ENCODE results near the gene C9orf152.

The C9orf152 gene

DNA sequence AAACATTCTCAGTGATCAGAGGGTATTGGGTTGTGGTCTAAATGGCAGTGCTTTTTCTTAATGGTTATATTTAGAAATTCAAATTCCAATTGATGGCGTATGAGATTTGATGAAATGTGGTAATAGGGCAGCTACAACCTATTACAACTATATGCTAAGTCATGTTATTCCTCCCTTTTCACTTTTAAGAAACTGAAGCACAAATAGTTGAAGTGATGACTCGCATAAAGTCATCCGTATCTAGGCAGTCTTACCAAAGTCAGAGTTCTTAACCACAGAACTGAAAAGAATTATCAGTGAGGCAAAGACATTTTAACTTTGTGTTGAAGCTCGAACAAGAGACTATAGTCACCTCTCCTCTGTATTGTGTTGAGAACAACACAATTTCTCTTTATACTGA lies 28.2 kb downstream of the C9orf152 start:
- no peak for DNase-seq

DNA sequence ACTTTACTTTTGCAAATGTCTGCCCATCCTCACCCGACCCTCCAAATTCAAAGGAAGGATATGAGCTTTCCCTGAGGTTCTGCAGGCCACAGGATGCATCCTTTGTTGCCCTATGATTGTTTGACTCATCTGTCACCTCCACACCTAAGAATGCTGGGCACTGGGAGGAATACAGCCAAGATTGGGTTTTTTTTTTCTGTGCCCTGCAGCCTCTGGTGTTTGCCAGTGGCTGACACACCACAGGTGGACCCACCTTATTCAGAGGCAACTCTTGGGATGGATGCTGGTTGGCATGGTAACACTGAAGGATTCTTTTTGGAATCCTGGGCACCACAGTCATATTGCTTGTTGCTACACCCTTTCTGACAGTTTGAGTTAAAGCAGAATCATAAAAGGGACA lies 29.7 kb downstream of the C9orf152 start:
- DNase-seq: no peak

DNA sequence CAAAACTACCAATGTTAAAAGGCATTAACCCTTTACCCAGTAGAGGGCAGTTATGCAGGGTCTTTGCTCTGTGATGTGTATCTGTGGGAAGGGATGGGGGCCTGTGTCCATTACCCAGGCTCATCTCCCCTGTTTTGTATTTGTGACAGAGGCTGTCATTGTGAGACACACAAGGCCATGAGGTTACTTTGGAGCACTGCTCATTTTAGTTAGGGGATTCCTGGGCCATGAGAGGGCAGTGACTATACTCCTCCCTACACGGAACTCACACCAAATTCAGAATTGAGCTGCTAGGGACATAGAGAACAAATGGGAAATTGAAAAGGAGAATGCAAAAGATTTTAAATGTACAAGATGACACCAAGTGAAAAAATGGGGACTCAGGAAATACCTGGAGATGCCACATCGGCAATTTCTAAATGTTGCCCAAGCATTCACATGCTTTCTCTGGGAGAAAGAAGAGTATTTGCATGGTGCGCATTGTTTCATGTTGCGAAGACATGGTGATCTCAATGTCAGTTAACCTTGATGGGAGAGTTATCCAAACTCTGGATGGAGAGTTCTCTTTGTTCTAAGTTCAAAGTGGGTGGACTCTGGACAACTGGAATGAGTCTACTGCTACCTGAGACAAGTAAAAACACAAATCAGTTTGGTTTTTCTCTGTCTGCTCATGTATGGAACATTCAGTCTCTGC lies 32.5 kb downstream of the C9orf152 start:
- DNase-seq: no peak

DNA sequence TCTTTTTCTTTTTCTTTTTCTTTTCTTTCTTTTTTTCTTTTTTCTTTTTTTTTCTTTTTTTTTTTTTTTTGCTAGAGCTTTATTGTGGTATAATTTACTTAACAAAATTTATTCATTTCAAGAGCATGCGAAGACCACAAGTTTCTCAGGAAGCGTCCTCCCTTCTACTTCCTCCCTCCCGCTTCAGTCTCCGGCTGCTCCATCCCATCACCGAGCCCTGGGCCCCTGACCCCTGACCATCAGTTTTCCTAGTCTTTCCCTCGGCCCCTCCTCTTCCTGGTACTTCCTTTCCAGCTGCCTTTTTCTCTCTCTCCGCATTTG lies 34.7 kb downstream of the C9orf152 start:
- no peak for DNase-seq

DNA sequence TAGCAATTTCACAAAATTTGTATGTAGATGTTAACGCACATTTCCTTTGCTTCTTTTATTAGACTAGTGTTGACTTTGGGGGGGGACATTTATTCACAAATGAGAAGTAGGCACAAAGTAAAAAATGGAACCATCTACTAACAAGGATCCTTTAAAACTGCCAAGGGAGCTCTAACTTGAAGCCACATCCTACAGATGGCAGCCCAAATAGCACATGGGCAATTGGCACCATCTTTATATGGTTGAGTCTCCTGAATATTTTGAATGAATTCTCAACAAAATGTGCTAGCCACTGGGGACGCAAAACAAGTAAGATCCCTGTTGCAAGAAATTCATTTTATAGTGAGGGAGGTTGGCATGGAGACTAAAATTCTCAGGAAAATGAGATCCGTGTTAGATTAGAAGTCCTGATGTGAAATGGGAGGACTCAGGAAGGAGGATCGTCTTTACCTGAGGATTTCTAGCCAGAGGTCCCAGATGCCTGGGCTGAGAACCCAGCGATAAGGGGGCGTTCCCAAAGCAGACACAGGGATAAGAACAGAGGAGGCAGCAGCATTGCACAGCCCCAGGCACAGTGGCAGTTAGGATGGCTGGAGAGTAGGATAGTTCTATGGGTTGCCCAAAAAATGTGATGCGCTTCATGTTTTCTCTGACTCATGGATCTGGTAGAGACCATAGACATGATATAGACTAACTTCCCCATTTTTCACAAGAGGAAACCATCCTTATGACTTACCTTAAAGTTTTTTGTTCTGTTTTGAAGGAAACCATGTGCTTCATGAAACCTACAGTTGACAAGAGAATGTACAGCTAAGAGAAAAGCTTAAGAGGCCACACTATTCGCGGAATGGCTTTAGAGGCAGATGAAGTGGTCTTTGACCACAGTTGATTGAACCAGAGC lies 37.4 kb downstream of the C9orf152 start:
- DNase-seq: no peak

DNA sequence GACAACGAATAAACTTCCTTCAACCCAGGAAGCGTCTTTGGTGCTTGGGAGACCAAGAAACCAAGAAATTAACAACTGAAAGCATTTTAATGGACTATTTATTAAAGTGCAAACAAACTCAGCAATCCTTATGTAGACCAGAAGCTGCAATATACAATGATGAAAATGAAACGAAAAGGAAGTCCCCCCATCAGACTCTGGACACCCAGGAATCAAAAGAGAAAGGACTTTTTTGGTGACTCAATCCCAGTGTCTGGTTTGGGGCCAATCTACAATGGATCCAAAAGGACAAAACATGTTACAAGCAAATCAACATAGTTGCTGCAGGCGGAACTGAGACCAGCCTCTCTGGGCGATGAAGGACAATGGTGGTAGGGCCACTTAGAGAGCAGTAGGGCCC lies 39.5 kb downstream of the C9orf152 start:
- no peak for DNase-seq

DNA sequence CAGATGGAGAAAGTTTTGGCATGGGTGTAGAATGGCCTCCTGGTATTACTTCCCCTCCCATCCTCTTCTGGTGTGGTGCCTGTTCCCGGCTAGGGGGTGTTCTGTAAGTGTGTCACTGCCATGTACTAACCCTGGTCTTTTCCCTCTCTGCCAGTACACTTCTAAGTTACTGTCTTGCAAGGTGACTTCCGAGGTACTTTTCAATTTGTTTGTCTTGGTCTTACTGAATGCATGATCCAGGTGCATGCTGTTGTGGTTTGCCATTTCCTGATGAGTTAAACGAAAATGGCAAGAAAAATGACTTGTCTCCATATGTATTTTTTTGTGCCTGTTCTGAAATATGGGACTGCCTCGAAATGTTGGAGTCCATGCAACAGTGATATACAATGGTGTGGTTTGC lies 46.0 kb downstream of the C9orf152 start:
- no peak for DNase-seq

DNA sequence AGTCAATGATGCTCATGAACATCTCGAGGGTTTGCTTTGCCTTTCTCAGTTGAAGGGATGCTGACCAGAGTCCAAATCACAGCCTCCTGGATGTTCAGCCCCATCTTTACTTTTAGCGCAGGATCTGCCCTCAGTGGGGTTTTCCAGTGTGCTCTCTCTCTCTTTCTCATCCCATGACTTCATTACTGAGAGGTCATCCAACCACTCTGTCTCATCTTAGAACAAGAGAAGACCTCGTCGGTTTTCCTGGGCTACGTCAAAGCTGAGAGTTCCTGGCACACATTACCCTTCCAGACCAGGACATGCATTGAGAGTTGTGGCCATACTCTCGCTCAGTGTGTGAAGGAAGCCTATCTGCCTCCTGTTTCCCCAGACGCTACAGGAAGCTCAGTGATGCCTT lies 47.3 kb downstream of the C9orf152 start:
- no peak for DNase-seq

DNA sequence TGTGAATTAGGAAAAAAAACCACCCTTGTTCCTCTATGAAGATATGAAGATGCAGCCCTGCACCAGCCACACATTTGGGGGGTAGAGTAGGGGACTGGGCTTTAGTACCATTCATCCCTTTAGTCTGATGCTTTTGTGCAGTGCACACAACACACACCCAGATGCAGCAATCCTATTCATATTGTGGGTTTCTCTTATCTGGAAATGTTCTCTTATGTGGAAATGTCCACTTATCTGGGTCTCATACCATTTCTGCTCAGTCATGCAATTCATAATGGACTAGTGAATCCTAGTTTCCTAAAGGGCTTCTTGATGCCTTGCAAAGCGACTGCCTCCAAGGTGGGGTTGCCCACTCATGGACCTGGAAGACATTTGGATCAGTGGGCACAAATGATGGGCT lies 47.8 kb downstream of the C9orf152 start:
- DNase-seq: no peak

DNA sequence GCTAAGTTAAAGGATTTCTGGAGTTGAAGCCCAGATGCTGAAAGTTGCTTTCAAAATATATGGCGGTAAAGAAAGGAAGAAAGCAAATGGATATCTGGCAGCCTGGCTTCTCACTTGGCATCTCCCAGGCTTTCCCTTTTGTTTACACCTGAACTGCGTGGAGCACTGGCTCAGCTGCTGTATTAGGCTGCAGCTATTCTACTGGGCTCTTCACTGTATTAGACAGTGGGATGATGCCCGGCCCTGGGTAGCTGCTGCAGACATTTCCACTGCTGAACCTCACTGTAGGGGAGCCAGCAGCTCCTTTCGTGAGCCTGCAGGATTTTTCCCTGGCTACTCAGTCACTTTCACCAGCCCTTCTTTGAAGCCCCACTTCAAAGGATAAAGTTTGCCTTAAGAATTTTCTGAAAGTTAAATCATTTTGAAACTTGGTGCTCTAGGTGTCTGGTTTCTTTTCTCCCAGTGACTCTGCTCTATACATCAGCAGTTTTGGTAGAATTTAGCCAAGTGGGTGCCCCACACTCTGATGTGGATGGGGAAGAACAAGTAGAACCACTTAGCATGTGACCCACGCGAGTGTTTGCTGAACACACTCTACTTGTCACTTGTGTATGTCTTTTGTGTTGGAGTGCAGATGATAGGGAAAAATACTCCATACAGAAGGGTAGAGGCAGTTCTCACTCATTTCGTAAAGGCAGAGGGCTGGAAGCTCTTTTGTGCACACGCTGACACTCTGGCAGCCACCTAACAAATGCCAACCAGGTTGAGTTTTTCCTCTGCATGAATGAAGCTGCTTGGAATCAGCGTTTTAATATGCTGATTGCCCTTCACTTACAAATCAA lies 49.9 kb downstream of the C9orf152 start:
- no peak for DNase-seq

DNA sequence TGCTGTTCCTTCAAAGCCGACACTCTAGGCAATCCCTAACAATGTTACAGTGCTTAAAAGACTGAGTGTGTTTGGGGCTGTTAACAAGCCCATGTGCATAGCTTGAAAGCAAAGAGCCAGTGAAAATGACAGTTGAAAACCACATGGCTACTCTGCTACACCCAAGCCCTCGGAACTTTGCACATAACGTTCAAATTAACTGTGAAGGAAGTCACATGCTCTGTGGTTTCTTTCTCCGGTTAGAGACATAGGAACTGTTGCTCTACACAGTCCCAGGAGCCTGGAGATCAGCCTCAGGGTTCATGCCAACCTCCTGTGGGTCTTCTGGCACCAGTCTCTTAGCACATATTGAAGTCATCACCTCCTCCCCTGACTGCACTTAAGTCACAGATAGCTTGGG lies 51.1 kb downstream of the C9orf152 start:
- peak in 3 of 6 experiments; percentile 21 to 51 (median 46) for DNase-seq

DNA sequence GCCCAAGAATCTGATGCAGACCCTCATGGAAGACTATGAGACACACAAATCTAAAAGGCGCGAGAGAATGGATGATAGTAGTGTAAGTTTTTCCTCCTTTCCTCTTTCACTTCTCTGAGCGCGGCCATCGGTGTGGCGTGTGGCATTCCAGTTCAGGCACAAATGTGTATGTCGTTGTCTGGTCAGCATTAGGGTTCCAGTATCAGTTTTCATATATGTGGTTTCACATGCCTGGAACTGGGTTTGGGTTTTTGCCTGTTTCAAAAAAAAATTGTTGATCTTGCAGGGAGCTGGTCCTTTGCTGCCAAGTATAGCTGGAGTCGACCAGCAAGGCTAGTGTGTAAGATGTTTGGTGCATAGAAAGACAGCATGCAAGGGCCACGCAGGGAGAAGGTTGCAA lies 51.5 kb downstream of the C9orf152 start:
- DNase-seq: no peak

DNA sequence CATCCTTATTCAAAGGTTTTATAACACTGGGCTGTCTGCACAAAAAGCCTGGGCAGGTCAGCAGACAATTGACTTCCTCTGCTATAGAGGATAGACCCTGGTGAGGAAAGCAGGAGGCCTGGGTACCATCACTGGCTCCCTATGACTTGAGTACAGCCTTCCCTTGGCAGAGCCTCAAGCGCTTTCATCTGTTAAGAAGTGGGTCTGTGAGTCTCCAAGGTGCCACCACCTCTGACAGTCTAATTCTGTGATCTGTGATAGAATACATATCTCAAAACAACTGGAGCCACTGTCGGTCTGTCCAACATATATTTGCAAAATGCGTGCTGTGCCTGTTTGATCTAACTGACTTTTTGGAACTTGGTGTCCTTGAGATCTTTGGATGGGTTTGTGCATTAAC lies 52.2 kb downstream of the C9orf152 start:
- DNase-seq: no peak

DNA sequence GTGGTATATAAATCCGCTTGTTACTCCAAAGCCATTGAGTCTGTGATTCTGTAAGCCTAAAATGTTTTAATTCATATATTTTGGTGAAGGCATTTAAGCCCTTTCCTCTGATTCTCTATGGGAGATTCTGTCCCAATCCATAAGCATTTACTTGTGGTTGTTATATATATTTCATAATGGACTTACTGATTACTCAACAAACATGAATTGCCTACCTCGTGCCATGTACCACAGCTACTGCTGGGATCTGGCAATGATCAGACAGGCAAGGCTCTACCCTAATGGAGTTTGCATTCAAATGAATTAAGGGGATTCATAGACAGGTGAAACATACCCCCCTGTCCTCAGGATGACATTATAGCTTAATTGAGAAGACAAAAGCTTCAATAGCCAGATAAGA lies 54.5 kb downstream of the C9orf152 start:
- DNase-seq: no peak

DNA sequence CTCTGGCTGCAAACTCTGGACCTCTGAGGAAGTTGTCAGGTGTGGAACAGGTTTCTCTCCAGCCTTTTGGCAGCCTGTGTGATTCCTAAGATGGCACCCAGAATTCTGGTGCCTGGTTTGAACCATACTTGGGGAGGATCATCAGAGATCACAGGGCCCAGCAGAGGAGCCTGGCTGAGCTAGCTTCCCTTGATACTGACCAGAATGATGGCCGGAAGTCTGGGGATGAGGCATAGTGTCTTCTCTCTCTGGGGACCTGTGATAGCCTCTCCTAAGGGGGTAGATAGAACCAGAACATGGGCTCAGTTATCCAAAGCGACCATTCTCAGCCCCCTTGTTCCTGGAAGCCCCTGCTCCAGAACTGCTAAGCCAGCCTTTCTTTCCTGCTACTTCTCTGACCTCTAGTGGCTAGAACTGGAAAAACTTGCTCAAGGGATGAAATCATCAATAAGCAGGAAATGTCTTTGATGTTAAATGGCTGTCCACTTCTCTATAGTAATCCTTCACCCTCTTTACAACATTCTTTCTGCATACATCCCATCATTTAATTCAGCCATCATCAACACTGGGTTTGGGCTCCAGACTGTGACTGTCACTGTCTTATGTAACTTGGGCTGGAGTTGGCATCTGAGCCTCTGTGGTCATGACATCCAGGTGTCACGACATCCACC lies 55.1 kb downstream of the C9orf152 start:
- peak in 2 of 6 experiments; percentile 14 to 22 for DNase-seq

Data from stimulated activated naive CD4-positive, alpha-beta T cell (primary cell).